ENCODE measurements around the gene POU3F1.

The POU3F1 gene

DNA sequence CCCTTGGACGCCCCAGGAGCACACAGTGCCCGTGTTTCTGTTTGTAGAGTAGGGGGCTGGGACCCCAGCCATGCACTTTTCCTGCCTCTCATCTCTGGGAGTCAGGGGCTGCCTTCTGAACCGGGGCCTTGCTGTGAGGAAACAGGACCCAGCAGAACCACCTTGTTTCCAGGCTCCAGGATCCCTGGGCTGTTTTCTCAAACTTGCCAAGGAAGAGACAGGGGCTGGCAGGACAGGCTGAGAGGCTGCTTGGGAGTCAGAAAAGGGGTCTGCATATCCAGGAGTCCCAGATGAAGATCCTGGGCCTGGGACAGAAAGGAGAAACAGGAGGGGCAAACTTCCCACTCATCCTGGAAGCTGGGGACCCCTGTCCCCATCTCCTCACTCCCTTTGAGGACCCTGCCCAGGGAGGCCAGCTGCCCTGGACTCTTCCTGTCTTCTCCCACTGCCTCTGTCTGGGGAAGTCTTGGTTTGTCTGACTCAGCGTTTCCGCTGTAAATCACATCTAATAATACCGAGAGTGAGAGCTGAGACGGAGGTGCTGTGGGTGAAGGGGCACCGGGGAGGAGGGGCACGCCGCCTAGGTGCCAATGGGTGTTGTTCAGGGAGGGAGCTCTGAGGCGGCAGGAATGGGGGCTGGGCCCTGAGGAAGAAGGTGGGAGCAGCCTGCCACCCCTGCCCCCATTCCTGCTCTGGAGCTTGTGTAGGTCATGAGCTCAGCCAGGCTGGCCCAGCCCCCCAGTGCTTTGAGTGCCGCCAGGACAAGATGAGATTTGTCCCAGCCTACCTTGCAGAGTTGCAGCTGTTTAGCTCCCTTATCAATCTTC is 16.7 kb downstream of the POU3F1 start (continued):
- TF ChIP-seq, protein P1, sequence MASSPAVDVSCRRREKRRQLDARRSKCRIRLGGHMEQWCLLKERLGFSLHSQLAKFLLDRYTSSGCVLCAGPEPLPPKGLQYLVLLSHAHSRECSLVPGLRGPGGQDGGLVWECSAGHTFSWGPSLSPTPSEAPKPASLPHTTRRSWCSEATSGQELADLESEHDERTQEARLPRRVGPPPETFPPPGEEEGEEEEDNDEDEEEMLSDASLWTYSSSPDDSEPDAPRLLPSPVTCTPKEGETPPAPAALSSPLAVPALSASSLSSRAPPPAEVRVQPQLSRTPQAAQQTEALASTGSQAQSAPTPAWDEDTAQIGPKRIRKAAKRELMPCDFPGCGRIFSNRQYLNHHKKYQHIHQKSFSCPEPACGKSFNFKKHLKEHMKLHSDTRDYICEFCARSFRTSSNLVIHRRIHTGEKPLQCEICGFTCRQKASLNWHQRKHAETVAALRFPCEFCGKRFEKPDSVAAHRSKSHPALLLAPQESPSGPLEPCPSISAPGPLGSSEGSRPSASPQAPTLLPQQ (tag by site-specific recombination; IDR thresholded peaks at IDR 0.05) = peak; percentile 17; the same call in 1 of the 2 replicates
- TF ChIP-seq ZNF677 (tag by site-specific recombination; IDR thresholded peaks at IDR 0.05) = no peak
- no peak for TF ChIP-seq ZNF596 (tag by site-specific recombination; IDR thresholded peaks at IDR 0.05)
- TF ChIP-seq, protein P2, sequence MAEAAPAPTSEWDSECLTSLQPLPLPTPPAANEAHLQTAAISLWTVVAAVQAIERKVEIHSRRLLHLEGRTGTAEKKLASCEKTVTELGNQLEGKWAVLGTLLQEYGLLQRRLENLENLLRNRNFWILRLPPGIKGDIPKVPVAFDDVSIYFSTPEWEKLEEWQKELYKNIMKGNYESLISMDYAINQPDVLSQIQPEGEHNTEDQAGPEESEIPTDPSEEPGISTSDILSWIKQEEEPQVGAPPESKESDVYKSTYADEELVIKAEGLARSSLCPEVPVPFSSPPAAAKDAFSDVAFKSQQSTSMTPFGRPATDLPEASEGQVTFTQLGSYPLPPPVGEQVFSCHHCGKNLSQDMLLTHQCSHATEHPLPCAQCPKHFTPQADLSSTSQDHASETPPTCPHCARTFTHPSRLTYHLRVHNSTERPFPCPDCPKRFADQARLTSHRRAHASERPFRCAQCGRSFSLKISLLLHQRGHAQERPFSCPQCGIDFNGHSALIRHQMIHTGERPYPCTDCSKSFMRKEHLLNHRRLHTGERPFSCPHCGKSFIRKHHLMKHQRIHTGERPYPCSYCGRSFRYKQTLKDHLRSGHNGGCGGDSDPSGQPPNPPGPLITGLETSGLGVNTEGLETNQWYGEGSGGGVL (tag by site-specific recombination; IDR thresholded peaks at IDR 0.05) = peak; percentile 60; the same call in 1 of the 2 replicates
- no peak for TF ChIP-seq ZNF701 (tag by site-specific recombination; IDR thresholded peaks at IDR 0.05)
- no peak for TF ChIP-seq ZNF175 (tag by site-specific recombination; IDR thresholded peaks at IDR 0.05)
- TF ChIP-seq, protein P3, sequence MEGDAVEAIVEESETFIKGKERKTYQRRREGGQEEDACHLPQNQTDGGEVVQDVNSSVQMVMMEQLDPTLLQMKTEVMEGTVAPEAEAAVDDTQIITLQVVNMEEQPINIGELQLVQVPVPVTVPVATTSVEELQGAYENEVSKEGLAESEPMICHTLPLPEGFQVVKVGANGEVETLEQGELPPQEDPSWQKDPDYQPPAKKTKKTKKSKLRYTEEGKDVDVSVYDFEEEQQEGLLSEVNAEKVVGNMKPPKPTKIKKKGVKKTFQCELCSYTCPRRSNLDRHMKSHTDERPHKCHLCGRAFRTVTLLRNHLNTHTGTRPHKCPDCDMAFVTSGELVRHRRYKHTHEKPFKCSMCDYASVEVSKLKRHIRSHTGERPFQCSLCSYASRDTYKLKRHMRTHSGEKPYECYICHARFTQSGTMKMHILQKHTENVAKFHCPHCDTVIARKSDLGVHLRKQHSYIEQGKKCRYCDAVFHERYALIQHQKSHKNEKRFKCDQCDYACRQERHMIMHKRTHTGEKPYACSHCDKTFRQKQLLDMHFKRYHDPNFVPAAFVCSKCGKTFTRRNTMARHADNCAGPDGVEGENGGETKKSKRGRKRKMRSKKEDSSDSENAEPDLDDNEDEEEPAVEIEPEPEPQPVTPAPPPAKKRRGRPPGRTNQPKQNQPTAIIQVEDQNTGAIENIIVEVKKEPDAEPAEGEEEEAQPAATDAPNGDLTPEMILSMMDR (tag by site-specific recombination; IDR thresholded peaks at IDR 0.05) = no peak
- TF ChIP-seq, protein P4, sequence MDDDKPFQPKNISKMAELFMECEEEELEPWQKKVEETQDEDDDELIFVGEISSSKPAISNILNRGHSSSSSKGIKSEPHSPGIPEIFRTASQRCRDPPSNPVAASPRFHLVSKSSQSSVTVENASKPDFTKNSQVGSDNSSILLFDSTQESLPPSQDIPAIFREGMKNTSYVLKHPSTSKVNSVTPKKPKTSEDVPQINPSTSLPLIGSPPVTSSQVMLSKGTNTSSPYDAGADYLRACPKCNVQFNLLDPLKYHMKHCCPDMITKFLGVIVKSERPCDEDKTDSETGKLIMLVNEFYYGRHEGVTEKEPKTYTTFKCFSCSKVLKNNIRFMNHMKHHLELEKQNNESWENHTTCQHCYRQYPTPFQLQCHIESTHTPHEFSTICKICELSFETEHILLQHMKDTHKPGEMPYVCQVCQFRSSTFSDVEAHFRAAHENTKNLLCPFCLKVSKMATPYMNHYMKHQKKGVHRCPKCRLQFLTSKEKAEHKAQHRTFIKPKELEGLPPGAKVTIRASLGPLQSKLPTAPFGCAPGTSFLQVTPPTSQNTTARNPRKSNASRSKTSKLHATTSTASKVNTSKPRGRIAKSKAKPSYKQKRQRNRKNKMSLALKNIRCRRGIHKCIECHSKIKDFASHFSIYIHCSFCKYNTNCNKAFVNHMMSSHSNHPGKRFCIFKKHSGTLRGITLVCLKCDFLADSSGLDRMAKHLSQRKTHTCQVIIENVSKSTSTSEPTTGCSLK (tag by site-specific recombination; IDR thresholded peaks at IDR 0.05) = no peak
- TF ChIP-seq ZNF16 (tag by site-specific recombination; IDR thresholded peaks at IDR 0.05; ENCODE audit: low read depth) = no peak
- TF ChIP-seq GFI1B (tag by site-specific recombination; IDR thresholded peaks at IDR 0.05) = peak; percentile 53
- no peak for TF ChIP-seq ZNF133 (tag by site-specific recombination; IDR thresholded peaks at IDR 0.05)
- TF ChIP-seq ZFHX2 (tag by site-specific recombination; conservative IDR thresholded peaks at IDR 0.05) = peak; percentile 76
- TF ChIP-seq, protein P5, sequence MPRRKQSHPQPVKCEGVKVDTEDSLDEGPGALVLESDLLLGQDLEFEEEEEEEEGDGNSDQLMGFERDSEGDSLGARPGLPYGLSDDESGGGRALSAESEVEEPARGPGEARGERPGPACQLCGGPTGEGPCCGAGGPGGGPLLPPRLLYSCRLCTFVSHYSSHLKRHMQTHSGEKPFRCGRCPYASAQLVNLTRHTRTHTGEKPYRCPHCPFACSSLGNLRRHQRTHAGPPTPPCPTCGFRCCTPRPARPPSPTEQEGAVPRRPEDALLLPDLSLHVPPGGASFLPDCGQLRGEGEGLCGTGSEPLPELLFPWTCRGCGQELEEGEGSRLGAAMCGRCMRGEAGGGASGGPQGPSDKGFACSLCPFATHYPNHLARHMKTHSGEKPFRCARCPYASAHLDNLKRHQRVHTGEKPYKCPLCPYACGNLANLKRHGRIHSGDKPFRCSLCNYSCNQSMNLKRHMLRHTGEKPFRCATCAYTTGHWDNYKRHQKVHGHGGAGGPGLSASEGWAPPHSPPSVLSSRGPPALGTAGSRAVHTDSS (tag by site-specific recombination; IDR thresholded peaks at IDR 0.05) = no peak
- TF ChIP-seq ZNF37A (tag by site-specific recombination; IDR thresholded peaks at IDR 0.05) = no peak
- no peak for TF ChIP-seq ZBTB7A (tag by site-specific recombination; IDR thresholded peaks at IDR 0.05; ENCODE audit: low read depth)
- TF ChIP-seq, protein P6, sequence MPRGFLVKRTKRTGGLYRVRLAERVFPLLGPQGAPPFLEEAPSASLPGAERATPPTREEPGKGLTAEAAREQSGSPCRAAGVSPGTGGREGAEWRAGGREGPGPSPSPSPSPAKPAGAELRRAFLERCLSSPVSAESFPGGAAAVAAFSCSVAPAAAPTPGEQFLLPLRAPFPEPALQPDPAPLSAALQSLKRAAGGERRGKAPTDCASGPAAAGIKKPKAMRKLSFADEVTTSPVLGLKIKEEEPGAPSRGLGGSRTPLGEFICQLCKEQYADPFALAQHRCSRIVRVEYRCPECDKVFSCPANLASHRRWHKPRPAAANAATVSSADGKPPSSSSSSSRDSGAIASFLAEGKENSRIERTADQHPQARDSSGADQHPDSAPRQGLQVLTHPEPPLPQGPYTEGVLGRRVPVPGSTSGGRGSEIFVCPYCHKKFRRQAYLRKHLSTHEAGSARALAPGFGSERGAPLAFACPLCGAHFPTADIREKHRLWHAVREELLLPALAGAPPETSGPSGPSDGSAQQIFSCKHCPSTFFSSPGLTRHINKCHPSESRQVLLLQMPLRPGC (tag by site-specific recombination; IDR thresholded peaks at IDR 0.05) = no peak
- TF ChIP-seq ZSCAN30 (tag by site-specific recombination; IDR thresholded peaks at IDR 0.05) = no peak
- TF ChIP-seq, protein P7, sequence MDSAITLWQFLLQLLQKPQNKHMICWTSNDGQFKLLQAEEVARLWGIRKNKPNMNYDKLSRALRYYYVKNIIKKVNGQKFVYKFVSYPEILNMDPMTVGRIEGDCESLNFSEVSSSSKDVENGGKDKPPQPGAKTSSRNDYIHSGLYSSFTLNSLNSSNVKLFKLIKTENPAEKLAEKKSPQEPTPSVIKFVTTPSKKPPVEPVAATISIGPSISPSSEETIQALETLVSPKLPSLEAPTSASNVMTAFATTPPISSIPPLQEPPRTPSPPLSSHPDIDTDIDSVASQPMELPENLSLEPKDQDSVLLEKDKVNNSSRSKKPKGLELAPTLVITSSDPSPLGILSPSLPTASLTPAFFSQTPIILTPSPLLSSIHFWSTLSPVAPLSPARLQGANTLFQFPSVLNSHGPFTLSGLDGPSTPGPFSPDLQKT (IDR thresholded peaks at IDR 0.05; ENCODE audit: borderline replicate concordance, low read depth, low read length) = no peak
- TF ChIP-seq ZNF473 (tag by site-specific recombination; IDR thresholded peaks at IDR 0.05) = no peak
- TF ChIP-seq ZIC2 (tag by site-specific recombination; IDR thresholded peaks at IDR 0.05) = 0 out of 2 replicates have a peak, but pooled peaks have one; percentile 36
- TF ChIP-seq ZNF223 (tag by site-specific recombination; IDR thresholded peaks at IDR 0.05) = no peak
- no peak for TF ChIP-seq ZNF157 (tag by site-specific recombination; IDR thresholded peaks at IDR 0.05)
- TF ChIP-seq ZNF549 (tag by site-specific recombination; IDR thresholded peaks at IDR 0.05) = no peak
- TF ChIP-seq ZNF239 (tag by site-specific recombination; IDR thresholded peaks at IDR 0.05) = no peak
- no peak for TF ChIP-seq ZNF214 (tag by site-specific recombination; IDR thresholded peaks at IDR 0.05; ENCODE audit: borderline replicate concordance)
- no peak for TF ChIP-seq MYNN (tag by site-specific recombination; IDR thresholded peaks at IDR 0.05; ENCODE audit: borderline replicate concordance)
- TF ChIP-seq KLF7 (tag by site-specific recombination; IDR thresholded peaks at IDR 0.05; ENCODE audit: borderline replicate concordance) = no peak
